BLaER1 (cell line): ENCODE measurements around the gene RAB21.

Experiments
- H3K27ac ChIP-seq: shearing (Covaris generic); formaldehyde crosslinking; 2 replicates; pipeline ENCODE4 v1.8.1; 2022
- H3K27me3 ChIP-seq: shearing (Covaris generic); formaldehyde crosslinking; 2 replicates; pipeline ENCODE4 v1.8.1; 2022
- H3K36me3 ChIP-seq: shearing (Covaris generic); formaldehyde crosslinking; 2 replicates; pipeline ENCODE4 v1.8.1; 2022
- H3K4me1 ChIP-seq: shearing (Covaris generic); formaldehyde crosslinking; 2 replicates; pipeline ENCODE4 v1.8.1; 2022
- H3K4me2 ChIP-seq: shearing (Covaris generic); formaldehyde crosslinking; 2 replicates; pipeline ENCODE4 v1.8.1; 2022
- H3K4me3 ChIP-seq: shearing (Covaris generic); formaldehyde crosslinking; 2 replicates; pipeline ENCODE4 v1.8.1; 2022
- H3K9ac ChIP-seq: shearing (Covaris generic); formaldehyde crosslinking; 2 replicates; pipeline ENCODE4 v1.8.1; 2022
- H3K9me3 ChIP-seq: shearing (Covaris generic); formaldehyde crosslinking; 2 replicates; pipeline ENCODE4 v1.8.1; 2022
- H4K20me1 ChIP-seq: shearing (Covaris generic); formaldehyde crosslinking; 2 replicates; pipeline ENCODE4 v1.8.1; 2022
- Cebpa-rat ChIP-seq: shearing (Covaris generic); IDR thresholded peaks from 2 replicates; pipeline ENCODE4 v1.8.1; 2022

The RAB21 gene, protein sequence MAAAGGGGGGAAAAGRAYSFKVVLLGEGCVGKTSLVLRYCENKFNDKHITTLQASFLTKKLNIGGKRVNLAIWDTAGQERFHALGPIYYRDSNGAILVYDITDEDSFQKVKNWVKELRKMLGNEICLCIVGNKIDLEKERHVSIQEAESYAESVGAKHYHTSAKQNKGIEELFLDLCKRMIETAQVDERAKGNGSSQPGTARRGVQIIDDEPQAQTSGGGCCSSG

DNA sequence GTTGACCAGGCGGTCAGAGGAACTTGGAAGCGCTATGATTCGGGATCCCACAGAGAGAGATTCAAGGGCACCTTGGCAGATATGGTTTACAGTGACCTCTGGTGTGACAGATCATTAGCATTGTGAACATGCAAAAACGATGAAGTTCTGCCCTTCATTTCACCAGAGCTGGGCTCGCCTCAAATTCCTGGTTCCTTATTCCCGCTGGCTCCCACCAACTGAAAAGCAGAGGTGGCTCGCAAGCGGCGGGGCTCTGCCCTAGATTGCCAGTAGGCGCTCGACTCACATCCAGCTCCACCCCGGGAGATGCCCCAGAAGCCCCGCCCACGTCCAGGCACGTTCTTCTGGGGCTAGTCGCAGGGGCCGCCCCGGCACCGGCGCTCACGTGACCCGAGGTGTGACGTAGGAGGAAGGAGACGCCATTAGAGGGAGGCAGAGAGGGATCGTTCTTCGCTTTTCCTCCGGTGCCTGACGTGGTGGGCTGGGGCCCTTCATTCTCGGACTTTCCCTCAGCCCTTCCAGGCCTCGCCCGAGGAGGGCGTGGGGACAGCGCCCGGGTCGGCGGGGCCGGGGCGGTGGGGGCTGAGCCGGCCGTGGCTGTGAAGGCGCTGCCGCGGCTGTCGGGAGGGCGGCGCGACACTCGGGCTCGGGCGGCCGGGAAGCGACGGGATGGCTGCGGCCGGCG is at the start of gene RAB21:
Gene RAB21, plus strand, starts transcription at position 403 of the 685 bp plus-strand sequence. Its CDS starts 267 bp downstream, at position 670.
- H3K9ac ChIP-seq, result peak within 1 kb of the TSS; percentile 94
- H3K4me3 ChIP-seq, result peak within 1 kb of the TSS; percentile 95
- peak within 1 kb of the TSS; percentile 92 for H3K27ac ChIP-seq
- TF ChIP-seq Cebpa-rat, result no peak
- peak within 1 kb of the TSS; percentile 98 for H3K4me2 ChIP-seq
- H3K4me1 ChIP-seq, result peaks cover 21% of the 10 kb centered on the region
- peaks cover 31% of the 10 kb centered on the region for H3K36me3 ChIP-seq
- peaks cover 24% of the 10 kb centered on the region for H4K20me1 ChIP-seq
- peaks cover 28% of the 10 kb centered on the region for H3K9me3 ChIP-seq
- H3K27me3 ChIP-seq, result no peaks in the 10 kb centered on the region

DNA sequence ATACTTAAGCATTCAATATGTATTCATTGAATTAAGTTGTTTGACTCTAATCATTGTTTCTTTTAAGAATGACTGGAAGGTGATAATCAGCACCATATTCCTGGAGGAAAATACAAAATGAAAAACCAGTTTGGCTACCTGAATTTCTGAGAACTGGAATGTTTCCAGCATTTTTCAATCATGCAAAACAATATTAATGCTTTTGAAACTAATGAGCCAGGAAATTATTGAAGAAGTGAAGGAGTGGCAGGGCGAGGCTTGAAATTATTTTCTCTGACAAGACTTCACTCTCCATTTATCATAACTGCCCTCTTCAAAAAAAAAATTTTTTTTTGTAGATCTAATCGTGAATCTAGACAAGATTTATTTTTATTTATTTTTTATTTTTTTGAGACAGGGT is 49.7 kb upstream of the RAB21 start:
- Histone ChIP-seq H4K20me1 (no peaks in the 10 kb centered on the region), H3K4me3 (no peak overlapping the region), H3K9ac (no peak overlapping the region), H3K27ac (no peak overlapping the region), H3K4me1 (no peaks in the 10 kb centered on the region), H3K9me3 (no peaks in the 10 kb centered on the region), H3K27me3 (no peaks in the 10 kb centered on the region), H3K36me3 (peaks cover 27% of the 10 kb centered on the region), H3K4me2 (no peak overlapping the region)
- no peak for TF ChIP-seq Cebpa-rat

DNA sequence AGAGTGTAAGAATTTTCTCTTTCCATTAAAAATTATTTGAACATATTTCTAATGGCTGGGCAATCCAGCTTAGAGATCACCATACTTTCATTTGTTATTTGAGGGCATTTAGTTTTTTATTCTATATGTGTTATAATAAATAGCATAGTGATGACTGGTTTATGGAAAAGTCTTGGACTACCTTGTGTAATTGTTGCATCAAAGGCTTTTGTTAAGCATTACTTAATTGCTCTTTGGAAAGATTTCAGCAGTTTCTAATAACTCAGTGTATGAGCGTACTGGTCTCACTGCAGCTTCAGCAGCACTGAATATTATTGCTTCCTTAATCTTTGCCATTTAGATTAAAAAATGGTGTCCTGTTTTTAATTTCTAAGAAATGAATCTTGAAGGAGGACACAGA is 46.0 kb upstream of the RAB21 start:
- H3K36me3 ChIP-seq, result peaks cover 9% of the 10 kb centered on the region; the same call in 1 of the 2 replicates
- no peak overlapping the region for H3K27ac ChIP-seq
- H3K4me3 ChIP-seq, result no peak overlapping the region
- H3K9me3 ChIP-seq, result peaks cover 6% of the 10 kb centered on the region
- no peaks in the 10 kb centered on the region for H3K27me3 ChIP-seq
- no peaks in the 10 kb centered on the region for H4K20me1 ChIP-seq
- H3K4me2 ChIP-seq, result no peak overlapping the region
- H3K9ac ChIP-seq, result no peak overlapping the region
- no peak for TF ChIP-seq Cebpa-rat
- no peaks in the 10 kb centered on the region for H3K4me1 ChIP-seq

DNA sequence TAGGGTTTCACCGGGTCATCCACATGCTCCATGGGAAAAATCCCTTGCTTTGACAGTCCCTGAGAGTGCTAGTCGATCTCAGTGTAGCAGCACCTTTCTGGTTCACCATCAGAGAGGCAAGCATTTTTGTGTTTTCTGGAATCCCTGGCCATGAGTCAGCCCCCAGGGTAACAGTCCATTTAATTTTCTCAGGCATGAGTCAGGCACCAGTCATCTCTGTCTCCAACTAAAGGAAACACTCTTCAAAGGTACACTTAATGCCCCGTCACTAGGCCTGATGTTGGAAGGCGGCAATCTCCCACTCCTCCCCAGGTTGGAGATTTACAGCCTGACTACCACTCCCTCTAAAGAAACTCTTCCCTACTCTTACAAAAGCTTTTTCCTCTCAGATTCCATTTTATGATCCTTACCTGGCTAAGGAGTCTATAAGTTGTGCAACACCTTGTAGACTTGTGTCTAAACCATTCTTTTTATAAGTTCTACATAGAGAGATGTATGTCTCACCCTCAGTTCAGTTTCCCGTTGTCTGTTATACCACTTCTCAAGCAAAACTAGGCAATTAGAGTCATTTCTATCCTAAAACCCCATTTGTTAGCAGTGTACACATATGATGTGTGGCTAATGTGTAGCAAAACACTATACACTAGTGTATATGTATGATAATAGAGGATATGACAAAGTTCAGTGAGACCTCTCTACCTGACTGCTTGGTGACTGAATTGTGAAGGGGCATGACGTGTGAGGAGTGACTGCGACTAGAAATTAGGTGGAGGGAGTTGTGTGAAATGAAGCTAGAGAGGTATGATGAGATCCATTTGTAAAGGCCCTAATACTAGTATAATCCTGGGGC is 44.2 kb upstream of the RAB21 start:
- Histone ChIP-seq H3K4me3 (no peak overlapping the region), H3K36me3 (no peaks in the 10 kb centered on the region), H4K20me1 (no peaks in the 10 kb centered on the region), H3K4me2 (no peak overlapping the region), H3K4me1 (no peaks in the 10 kb centered on the region), H3K27me3 (no peaks in the 10 kb centered on the region), H3K9me3 (peaks cover 10% of the 10 kb centered on the region), H3K9ac (no peak overlapping the region), H3K27ac (no peak overlapping the region)
- no peak for TF ChIP-seq Cebpa-rat

DNA sequence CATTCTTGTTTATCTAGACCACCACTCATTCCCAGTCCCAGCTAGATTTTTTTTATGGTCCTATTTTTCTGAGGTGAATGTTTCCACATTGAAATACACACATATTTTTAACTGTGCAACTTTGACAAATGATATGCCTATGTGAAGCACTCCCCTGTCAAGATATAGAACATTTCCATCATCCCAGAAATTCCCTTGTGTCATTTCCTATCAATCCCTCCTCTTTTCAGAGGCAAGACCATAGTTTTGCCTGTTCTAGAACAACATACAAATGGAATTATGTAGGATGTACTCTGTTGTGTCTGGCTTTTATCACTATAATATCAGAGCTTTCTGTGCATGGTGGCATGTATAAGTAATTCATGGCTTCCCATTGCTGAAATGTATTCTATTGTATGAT is 36.1 kb upstream of the RAB21 start:
- no peaks in the 10 kb centered on the region for H3K36me3 ChIP-seq
- no peak for TF ChIP-seq Cebpa-rat
- H3K4me2 ChIP-seq, result no peak overlapping the region
- no peak overlapping the region for H3K9ac ChIP-seq
- no peaks in the 10 kb centered on the region for H4K20me1 ChIP-seq
- no peaks in the 10 kb centered on the region for H3K27me3 ChIP-seq
- no peaks in the 10 kb centered on the region for H3K4me1 ChIP-seq
- 0 out of 2 replicates have a peak, but pooled peaks cover 4% of the 10 kb centered on the region for H3K9me3 ChIP-seq
- H3K4me3 ChIP-seq, result no peak overlapping the region
- no peak overlapping the region for H3K27ac ChIP-seq

DNA sequence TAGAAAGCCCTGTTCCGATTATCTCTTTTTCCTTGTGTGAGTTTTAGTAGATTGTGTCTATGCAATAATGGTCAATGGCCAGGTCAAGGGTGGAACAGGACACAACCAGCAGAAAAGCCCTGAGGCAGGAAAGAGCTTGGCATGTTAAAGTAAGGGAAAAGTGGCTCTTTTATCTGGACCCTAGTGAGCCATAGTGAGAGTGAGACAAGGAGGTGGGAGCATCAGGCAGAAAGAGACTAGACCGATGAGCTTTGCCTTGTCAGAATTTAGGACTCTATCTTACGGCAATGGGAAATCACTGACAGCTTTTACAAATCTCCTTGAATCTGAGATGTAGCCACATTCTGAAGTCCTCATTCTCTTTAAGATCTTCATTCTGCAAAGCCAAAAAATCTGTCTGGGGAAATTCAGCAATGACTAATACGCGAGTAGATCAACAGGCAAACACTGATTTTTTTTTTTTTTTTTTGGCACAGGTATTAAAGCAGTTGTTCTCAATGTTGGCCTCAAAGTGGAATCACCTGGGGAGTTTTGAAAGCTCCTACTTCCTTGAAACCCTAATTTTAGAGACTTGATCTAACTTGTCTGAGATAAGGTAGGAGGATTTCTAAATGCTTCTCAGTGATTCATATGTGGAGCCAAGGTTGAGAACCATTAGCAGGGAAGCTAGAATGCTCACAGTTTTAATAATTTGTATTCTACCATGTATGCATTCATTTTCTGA is 34.9 kb upstream of the RAB21 start:
- no peaks in the 10 kb centered on the region for H3K27me3 ChIP-seq
- H4K20me1 ChIP-seq, result no peaks in the 10 kb centered on the region
- no peaks in the 10 kb centered on the region for H3K36me3 ChIP-seq
- H3K4me3 ChIP-seq, result no peak overlapping the region
- no peak for TF ChIP-seq Cebpa-rat
- H3K9ac ChIP-seq, result no peak overlapping the region
- no peak overlapping the region for H3K27ac ChIP-seq
- no peak overlapping the region for H3K4me2 ChIP-seq
- no peaks in the 10 kb centered on the region for H3K9me3 ChIP-seq
- H3K4me1 ChIP-seq, result no peaks in the 10 kb centered on the region

DNA sequence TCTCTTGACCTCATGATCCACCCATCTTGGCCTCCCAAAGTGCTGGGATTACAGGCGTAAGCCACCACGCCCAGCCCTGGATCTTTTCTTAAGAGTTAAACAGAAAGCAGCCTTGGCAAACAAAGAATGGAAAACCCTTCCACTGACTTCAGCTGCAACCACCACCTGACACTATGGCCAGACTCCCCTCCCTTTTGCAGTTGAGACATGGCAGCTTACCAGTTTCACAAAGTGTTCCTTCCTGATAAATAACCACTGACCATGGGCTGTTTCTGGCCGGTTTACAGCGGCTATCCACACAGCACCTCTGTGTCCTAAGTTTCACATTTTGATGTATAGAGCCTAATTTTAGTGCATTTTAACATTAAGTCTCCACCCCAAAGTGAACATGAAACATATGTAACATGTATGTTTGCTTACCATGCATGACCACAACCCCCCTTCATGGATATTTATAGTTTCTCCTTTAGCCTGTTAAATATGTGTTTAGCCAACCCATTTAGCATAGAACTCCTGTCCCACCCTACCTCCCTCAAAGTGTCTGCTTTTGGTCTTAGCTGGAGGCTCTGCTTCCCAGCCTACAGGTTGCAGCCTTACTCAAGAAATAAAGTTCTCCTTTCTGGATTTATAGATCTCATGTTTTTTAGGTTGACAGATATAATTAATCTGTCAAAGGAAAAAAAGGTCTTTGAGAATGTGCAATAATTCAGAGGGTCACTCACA is 32.7 kb upstream of the RAB21 start:
- TF ChIP-seq Cebpa-rat, result no peak
- Histone ChIP-seq H3K27ac (no peak overlapping the region), H4K20me1 (no peaks in the 10 kb centered on the region), H3K4me3 (no peak overlapping the region), H3K4me1 (no peaks in the 10 kb centered on the region), H3K36me3 (no peaks in the 10 kb centered on the region), H3K9me3 (no peaks in the 10 kb centered on the region), H3K4me2 (no peak overlapping the region), H3K9ac (no peak overlapping the region), H3K27me3 (no peaks in the 10 kb centered on the region)

DNA sequence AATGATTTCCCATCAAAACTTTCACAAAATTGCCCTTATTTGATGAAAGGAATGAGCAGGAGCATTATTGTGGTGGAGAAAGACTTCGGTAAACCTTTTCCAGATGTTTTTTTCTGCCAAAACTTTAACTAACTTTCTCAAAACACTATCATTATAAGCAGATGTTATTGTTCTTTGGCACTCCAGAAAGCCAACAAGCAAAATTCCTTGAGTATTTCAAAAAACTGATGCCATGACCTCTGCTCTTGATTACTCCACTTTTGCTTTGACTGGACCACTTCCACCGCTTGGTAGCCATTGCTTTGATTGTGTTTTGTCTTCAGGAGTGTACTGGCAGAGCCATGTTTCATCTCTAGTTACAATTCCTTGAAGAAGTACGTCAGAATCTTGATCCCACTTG is 29.7 kb upstream of the RAB21 start:
- H3K4me3 ChIP-seq, result no peak overlapping the region
- no peak for TF ChIP-seq Cebpa-rat
- no peaks in the 10 kb centered on the region for H4K20me1 ChIP-seq
- no peak overlapping the region for H3K4me2 ChIP-seq
- H3K9ac ChIP-seq, result no peak overlapping the region
- no peaks in the 10 kb centered on the region for H3K27me3 ChIP-seq
- no peak overlapping the region for H3K27ac ChIP-seq
- no peaks in the 10 kb centered on the region for H3K9me3 ChIP-seq
- no peaks in the 10 kb centered on the region for H3K36me3 ChIP-seq
- H3K4me1 ChIP-seq, result no peaks in the 10 kb centered on the region

DNA sequence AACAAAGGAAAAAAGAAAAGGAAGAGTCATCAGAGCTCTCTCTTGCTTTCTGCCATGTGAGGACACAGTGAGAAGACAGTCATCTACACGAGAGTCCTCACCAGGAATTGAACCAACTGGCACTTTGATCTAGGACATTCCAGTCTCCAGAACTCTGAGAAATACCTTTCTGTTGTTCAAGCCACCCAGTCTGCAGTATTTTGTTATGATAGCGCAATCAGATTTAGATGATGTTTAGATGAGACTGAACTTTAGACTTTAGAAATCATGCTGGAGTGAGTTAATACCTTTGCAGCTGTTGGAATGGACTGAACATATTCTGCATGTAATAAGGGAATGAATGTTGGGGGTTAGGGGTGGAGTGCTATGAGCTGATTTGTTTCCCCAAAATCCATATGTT is 28.1 kb upstream of the RAB21 start:
- Histone ChIP-seq H3K36me3 (no peaks in the 10 kb centered on the region), H4K20me1 (no peaks in the 10 kb centered on the region), H3K9ac (no peak overlapping the region), H3K4me1 (no peaks in the 10 kb centered on the region), H3K27me3 (no peaks in the 10 kb centered on the region), H3K27ac (no peak overlapping the region), H3K9me3 (no peaks in the 10 kb centered on the region), H3K4me3 (no peak overlapping the region), H3K4me2 (no peak overlapping the region)
- no peak for TF ChIP-seq Cebpa-rat
